ES-I3 (cell line): ENCODE measurements around the gene MYH6.
A peak's percentile ranks its signal among the peaks of the same experiment; 100 is the strongest.

ENCODE experiments used
- H3K36me3 ChIP-seq: 2 replicates; pipeline ENCODE4 v1.6.1; 2013; ENCODE audit warnings: mild to moderate bottlenecking, low read length, control low read depth, moderate library complexity; ENCODE audit not compliant: insufficient read depth
- H3K4me1 ChIP-seq: 2 replicates; pipeline ENCODE4 v1.6.1; 2013; ENCODE audit warnings: mild to moderate bottlenecking, control low read depth, low read length; ENCODE audit not compliant: insufficient read depth
- H3K9ac ChIP-seq: 2 replicates; pipeline ENCODE4 v1.6.1; 2013; ENCODE audit warnings: low read depth, mild to moderate bottlenecking, low read length, moderate library complexity
- H3K9me3 ChIP-seq: 2 replicates; pipeline ENCODE4 v1.6.1; 2013; ENCODE audit warnings: mild to moderate bottlenecking, low read length, moderate library complexity; ENCODE audit not compliant: control insufficient read depth, insufficient read depth

MYH6 gene

GRCh38 chr14:23359722-23360447 lies 48.2 kb downstream of the MYH6 start:
- H3K36me3 ChIP-seq, result no peaks in the 10 kb centered on the region
- peaks cover 13% of the 10 kb centered on the region for H3K4me1 ChIP-seq
- no peak overlapping the region for H3K9ac ChIP-seq
- no peaks in the 10 kb centered on the region for H3K9me3 ChIP-seq

DNA sequence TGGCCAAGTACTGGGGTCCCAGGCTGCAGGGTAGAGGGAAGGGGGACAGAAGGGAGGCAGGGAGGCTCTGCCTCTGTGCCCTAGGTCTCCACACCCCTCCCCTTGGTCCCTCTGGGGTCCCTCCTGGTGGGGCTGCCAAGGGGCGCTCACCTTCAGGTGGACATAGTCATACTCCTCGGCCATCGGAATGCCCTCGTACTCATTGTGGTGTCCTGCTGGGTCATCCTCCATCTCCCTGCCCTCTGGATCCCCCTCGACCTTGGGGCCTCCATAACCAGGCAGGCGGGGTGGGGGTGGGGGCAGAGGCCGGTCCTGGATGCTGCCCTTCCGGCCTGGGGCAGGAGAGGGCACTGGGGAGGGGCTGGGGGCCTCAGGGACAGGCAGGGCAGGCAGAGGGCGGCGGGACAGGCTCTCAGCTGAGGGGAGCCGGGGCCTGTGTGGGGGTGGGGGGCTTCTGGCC lies 48.9 kb downstream of the MYH6 start:
- Histone ChIP-seq H3K4me1 (peaks cover 13% of the 10 kb centered on the region), H3K9me3 (no peaks in the 10 kb centered on the region), H3K9ac (no peak overlapping the region), H3K36me3 (no peaks in the 10 kb centered on the region)

DNA sequence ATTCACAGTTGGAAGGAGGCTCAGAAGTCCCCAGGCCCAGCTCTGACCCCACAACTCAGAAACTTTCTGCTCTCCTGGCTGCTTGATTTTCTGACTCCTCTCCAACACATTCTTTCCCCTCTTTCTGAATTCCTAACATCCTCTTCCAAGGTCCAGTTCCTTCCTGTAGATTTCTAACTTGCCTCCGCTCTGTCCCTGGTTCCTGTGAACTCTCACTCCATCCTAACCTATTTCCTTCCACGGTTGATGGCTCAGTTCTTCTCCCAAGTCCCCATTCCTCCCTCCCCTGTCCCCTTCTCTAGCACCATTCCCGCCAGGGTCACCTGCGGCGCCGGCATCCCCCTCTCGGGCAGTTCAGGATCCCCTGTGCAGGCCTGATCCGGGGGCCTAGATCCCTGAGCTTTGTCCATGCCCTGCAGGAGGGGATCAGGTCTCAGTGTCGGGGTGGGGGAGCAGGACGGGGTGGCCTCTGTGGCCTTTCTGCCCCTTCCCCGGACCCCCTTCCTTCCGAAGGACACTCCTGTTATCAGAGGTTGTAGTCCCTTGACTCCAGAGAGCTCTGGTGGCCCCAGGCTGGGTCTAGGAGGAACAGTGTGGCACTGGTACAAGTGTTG lies 49.4 kb downstream of the MYH6 start:
- Histone ChIP-seq H3K4me1 (peaks cover 7% of the 10 kb centered on the region), H3K36me3 (no peaks in the 10 kb centered on the region), H3K9ac (no peak overlapping the region), H3K9me3 (no peaks in the 10 kb centered on the region)

GRCh38 chr14:23358042-23358441 lies 50.0 kb downstream of the MYH6 start:
- Histone ChIP-seq H3K4me1 (peaks cover 4% of the 10 kb centered on the region; the same call in 1 of the 2 replicates), H3K9ac (no peak overlapping the region), H3K36me3 (no peaks in the 10 kb centered on the region), H3K9me3 (no peaks in the 10 kb centered on the region)

GRCh38 chr14:23357261-23357660 lies 50.8 kb downstream of the MYH6 start:
- Histone ChIP-seq H3K9me3 (no peaks in the 10 kb centered on the region), H3K4me1 (peaks cover 3% of the 10 kb centered on the region; the same call in 1 of the 2 replicates), H3K9ac (no peak overlapping the region), H3K36me3 (no peaks in the 10 kb centered on the region)

GRCh38 chr14:23356662-23357061 lies 51.4 kb downstream of the MYH6 start:
- Histone ChIP-seq H3K9ac (no peak overlapping the region), H3K4me1 (peaks cover 3% of the 10 kb centered on the region; the same call in 1 of the 2 replicates), H3K36me3 (no peaks in the 10 kb centered on the region)

GRCh38 chr14:23355871-23356435 lies 52.1 kb downstream of the MYH6 start:
- Histone ChIP-seq H3K9ac (no peak overlapping the region), H3K9me3 (no peaks in the 10 kb centered on the region), H3K36me3 (no peaks in the 10 kb centered on the region), H3K4me1 (peaks cover 3% of the 10 kb centered on the region; the same call in 1 of the 2 replicates)

More at GRCh38 chr14:23356662-23357061, 51.4 kb downstream of the MYH6 start:
- H3K9me3 ChIP-seq, result no peaks in the 10 kb centered on the region

GRCh38 chr14:23354990-23355389 lies 53.1 kb downstream of the MYH6 start:
- no peak overlapping the region for H3K9ac ChIP-seq
- peaks cover 3% of the 10 kb centered on the region; the same call in 1 of the 2 replicates for H3K4me1 ChIP-seq
- H3K36me3 ChIP-seq, result no peaks in the 10 kb centered on the region
- H3K9me3 ChIP-seq, result no peaks in the 10 kb centered on the region

DNA sequence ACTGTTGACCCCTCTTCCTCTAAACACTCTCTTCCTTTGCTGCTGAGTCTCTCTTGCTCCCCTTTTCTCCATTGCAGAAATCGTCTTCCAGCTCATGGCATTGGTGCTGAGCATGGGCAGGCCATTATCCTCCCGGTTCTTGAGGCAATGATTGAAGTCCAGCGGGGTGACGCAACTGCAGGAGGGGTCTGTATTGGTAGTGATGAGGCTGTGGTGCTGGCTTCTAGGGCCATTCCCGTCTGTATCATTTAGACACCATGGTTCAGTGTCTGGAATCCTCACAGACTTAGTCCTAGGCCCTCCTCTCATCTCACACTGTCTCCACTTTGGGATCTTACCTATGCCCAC lies 54.7 kb downstream of the MYH6 start:
- H3K9ac ChIP-seq, result no peak overlapping the region
- H3K4me1 ChIP-seq, result peaks cover 3% of the 10 kb centered on the region; the same call in 1 of the 2 replicates
- no peaks in the 10 kb centered on the region for H3K9me3 ChIP-seq
- H3K36me3 ChIP-seq, result no peaks in the 10 kb centered on the region

GRCh38 chr14:23352506-23353432 lies 55.3 kb downstream of the MYH6 start, which contains the start of gene SLC22A17:
Gene SLC22A17 (minus strand): TSS chr14:23352887.
- H3K4me1 ChIP-seq, result peaks cover 3% of the 10 kb centered on the region; the same call in 1 of the 2 replicates
- no peaks in the 10 kb centered on the region for H3K36me3 ChIP-seq
- no peaks in the 10 kb centered on the region for H3K9me3 ChIP-seq
- peak within 1 kb of the TSS; percentile 69 for H3K9ac ChIP-seq

DNA sequence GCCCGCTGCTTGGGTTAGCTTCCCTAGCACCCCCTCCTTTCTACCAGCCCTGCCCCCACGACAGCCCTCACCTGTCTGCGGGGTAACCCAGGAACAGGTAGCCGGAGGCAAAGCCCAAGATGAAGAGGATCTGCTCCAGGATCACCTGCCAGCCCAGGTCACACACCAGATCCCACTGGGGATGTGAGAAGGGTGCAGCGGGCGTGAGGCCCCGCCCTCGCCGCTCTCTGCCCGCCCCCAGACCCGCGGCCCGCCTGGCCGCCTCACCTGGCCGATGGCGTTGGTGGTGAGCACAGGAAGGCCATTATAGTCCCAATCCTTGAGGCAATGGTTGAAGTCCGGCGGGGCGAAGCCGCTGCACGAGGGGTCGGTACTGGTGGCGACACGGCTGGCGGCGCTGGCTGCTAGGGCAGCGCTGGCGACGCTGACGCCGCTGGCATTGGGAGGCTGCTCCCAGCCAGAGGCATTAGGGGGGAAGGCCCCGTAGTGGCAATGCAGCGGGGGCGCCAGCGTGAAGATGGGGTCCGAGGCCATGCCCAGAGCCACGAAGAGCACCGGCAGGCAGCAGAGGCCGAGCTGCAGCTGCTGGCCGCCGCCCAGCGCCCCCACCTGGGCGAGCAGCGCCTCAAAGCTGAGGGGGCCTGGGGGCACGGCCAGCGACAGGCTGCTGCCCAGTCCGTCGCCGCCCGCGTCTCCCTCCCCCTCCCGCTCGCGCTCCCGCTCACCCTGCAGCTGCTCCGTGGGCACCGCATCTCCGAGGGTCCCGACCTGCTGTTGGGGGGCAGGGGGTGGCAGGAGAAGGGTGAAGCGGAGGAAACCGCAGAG lies 56.2 kb downstream of the MYH6 start:
- H3K4me1 ChIP-seq, result peaks cover 3% of the 10 kb centered on the region; the same call in 1 of the 2 replicates
- peak overlapping the region; percentile 69; the same call in 1 of the 2 replicates for H3K9ac ChIP-seq
- no peaks in the 10 kb centered on the region for H3K36me3 ChIP-seq
- no peaks in the 10 kb centered on the region for H3K9me3 ChIP-seq

- H3K9me3 ChIP-seq, result no peaks in the 10 kb centered on the region
- no peak overlapping the region for H3K9ac ChIP-seq
- no peaks in the 10 kb centered on the region for H3K36me3 ChIP-seq
- peaks cover 9% of the 10 kb centered on the region for H3K4me1 ChIP-seq
These were observed 58.8 kb downstream of the MYH6 start for GRCh38 chr14:23349156-23349845.

DNA sequence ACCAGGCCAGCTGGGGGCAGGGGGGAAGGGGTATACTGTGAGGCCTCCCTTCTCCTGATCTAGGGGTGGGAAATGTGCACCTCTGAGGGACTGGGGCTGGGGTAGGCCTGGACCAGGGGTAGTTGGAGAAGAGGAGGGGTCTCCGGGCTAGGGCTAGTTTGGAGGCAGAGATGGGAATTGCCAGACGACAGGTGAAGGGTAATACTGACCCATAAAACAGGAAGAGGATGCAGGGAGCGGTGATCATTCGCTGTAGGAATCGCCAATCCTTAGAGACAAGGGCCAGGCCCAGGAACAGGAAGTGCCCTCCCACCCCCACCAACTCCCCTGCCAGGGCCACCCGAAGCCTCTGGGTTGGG lies 59.8 kb downstream of the MYH6 start:
- Histone ChIP-seq H3K9ac (no peak overlapping the region), H3K36me3 (no peaks in the 10 kb centered on the region), H3K4me1 (peaks cover 9% of the 10 kb centered on the region), H3K9me3 (no peaks in the 10 kb centered on the region)
